GM12878 (cell line): ENCODE data around the gene PCDHGB5. TPM values are rescaled to one million over a fixed set of nuclear protein-coding genes. Genes with fewer than 3 reads are reported as not detected.

Source experiments
- ATAC-seq: fragments of 200-7000 bp; cut with Tn5 transposase; 3 replicates; pipeline ENCODE4 v1.9.1; 2020; ENCODE audit warnings: mild to moderate bottlenecking, moderate library complexity
- BruUV-seq: library from RNA; stranded (reverse); fragments of 400-500 nt; replicated peaks from 2 replicates; lab custom pipeline; 2021; lab: Mats Ljungman, UMichigan
- CTCF ChIA-PET: fragments of 300-600 bp; sonication (Branson Sonifier 250); formaldehyde crosslinking; extraction: SDS; loops from one replicate; lab custom pipeline; 2021; ENCODE audit warnings: inconsistent platforms; lab: Yijun Ruan, JAX
- POLR2A ChIA-PET: fragments of 350-600 bp; formaldehyde crosslinking; extraction: SDS; loops from one replicate; lab custom pipeline; 2021; ENCODE audit warnings: inconsistent platforms; lab: Charles Lee
- RAD21 ChIA-PET: fragments of 300-600 bp; sonication (Branson Sonifier 250); formaldehyde crosslinking; loops from one replicate; lab custom pipeline; 2023; ENCODE audit warnings: antibody characterized with exemption; ENCODE audit not compliant: unreplicated experiment; lab: Charles Lee
- SMC1A ChIA-PET: fragments of 300-600 bp; sonication (Branson Sonifier 250); formaldehyde crosslinking; loops from one replicate; lab custom pipeline; 2023; ENCODE audit not compliant: unreplicated experiment, uncharacterized antibody; lab: Charles Lee
- DNase-seq: peaks from one replicate; pipeline ENCODE4 v3.0.0-alpha.2; 2011; ENCODE audit warnings: low read depth, low spot score
- FAIRE-seq: peaks from 3 replicates; lab custom pipeline; 2011; peaks lifted over from hg19 to GRCh38; lab: Jason Lieb, UNC
- H2AFZ ChIP-seq: 2 replicates; pipeline ENCODE4 v1.6.0; 2011; ENCODE audit warnings: low read depth, low read length, control low read depth; ENCODE audit not compliant: control insufficient read depth
- H3K27ac ChIP-seq: 2 replicates; pipeline ENCODE4 v1.5.1; 2011; ENCODE audit warnings: control low read depth; ENCODE audit not compliant: control insufficient read depth, insufficient read depth
- H3K27me3 ChIP-seq, 2 experiments: replicated peaks in 1 of 2; 2 replicates each; pipeline versions ENCODE4 v1.6.0 to v1.6.1; 2011; ENCODE audit warnings: low read length in 1 of 2; ENCODE audit not compliant: control insufficient read depth in 2 of 2, insufficient read depth in 2 of 2
- H3K36me3 ChIP-seq, 2 experiments: 2 replicates each; pipeline ENCODE4 v1.5.1; 2011; ENCODE audit warnings: low read length in 1 of 2; ENCODE audit not compliant: control insufficient read depth in 2 of 2, insufficient read depth in 2 of 2
- H3K4me1 ChIP-seq: 2 replicates; pipeline ENCODE4 v1.6.1; 2011; ENCODE audit warnings: mild to moderate bottlenecking, low read length, moderate library complexity, mixed read lengths; ENCODE audit not compliant: control insufficient read depth, insufficient read depth
- H3K4me2 ChIP-seq: 2 replicates; pipeline ENCODE4 v1.6.0; 2011; ENCODE audit warnings: control low read depth; ENCODE audit not compliant: control insufficient read depth, insufficient read depth
- H3K4me3 ChIP-seq: fragments of 200-600 bp; sonication (generic); 2 replicates; pipeline ENCODE4 v1.5.1; 2016
- H3K79me2 ChIP-seq: 2 replicates; pipeline ENCODE4 v1.6.0; 2011; ENCODE audit warnings: low read length; ENCODE audit not compliant: control insufficient read depth, insufficient read depth
- H3K9ac ChIP-seq: 2 replicates; pipeline ENCODE4 v1.8.0; 2011; ENCODE audit warnings: low read length, control low read depth, mixed read lengths; ENCODE audit not compliant: control insufficient read depth, insufficient read depth
- H3K9me3 ChIP-seq: replicated peaks from 3 replicates; pipeline ENCODE4 v1.5.1; 2011; ENCODE audit warnings: mild to moderate bottlenecking, low read length; ENCODE audit not compliant: control insufficient read depth, insufficient read depth
- H4K20me1 ChIP-seq: 2 replicates; pipeline ENCODE4 v1.6.0; 2011; ENCODE audit not compliant: control insufficient read depth, insufficient read depth
- EGR1 ChIP-seq, 2 experiments: IDR thresholded peaks; 1 replicate in 1 of 2; 2 replicates in 1 of 2; pipeline ENCODE4 v1.6.1; 2011 to 2012; ENCODE audit warnings: low read depth in 2 of 2, low read length in 2 of 2, borderline replicate concordance in 1 of 2, mild to moderate bottlenecking in 1 of 2, moderate library complexity in 1 of 2
- PAX8 ChIP-seq: fragments of 450-650 bp; IDR thresholded peaks from 2 replicates; pipeline ENCODE4 v1.6.1; 2017; ENCODE audit warnings: mild to moderate bottlenecking, moderate library complexity
- SIN3A ChIP-seq: IDR thresholded peaks from 2 replicates; pipeline ENCODE4 v1.6.1; 2012; ENCODE audit warnings: low read depth, low read length, improper control_type of control experiment
- SMC3 ChIP-seq: IDR thresholded peaks from 2 replicates; pipeline ENCODE4 v1.6.1; 2011; ENCODE audit warnings: low read length, improper control_type of control experiment, borderline replicate concordance
- STAT3 ChIP-seq: IDR thresholded peaks from 2 replicates; pipeline ENCODE4 v1.6.1; 2011; ENCODE audit warnings: low read depth, low read length, improper control_type of control experiment
- TARDBP ChIP-seq: IDR thresholded peaks from 2 replicates; pipeline ENCODE4 v1.6.1; 2016; ENCODE audit warnings: borderline replicate concordance
- ZBED1 ChIP-seq: IDR thresholded peaks from 2 replicates; pipeline ENCODE4 v1.6.1; 2016; ENCODE audit warnings: borderline replicate concordance
- WGBS: methylation state at CpG from one replicate; pipeline ENCODE4 v1.1.6; 2016; ENCODE audit warnings: low lambda C conversion rate; ENCODE audit not compliant: insufficient replicate concordance, insufficient coverage; ENCODE audit errors: missing lambda C conversion rate; 5-methylcytosine and 5-hydroxymethylcytosine counted together
- in situ Hi-C: fragments of 300-500 bp; cut with MboI; formaldehyde crosslinking; loops from 9 replicates; pipeline ENCODE4 v1.14.3; 2018; ENCODE audit warnings: mixed read lengths
- intact Hi-C: fragments of 100-400 bp; cut with micrococcal nuclease; formaldehyde crosslinking; loops from one replicate; pipeline ENCODE4 v1.14.2; 2022; ENCODE audit not compliant: unreplicated experiment
- polyA plus RNA-seq, 11 experiments: library from polyadenylated mRNA; depleted of rRNA in 4 of 11; unstranded in 6 of 11; stranded (reverse) in 5 of 11; fragments of >200 nt; fragmentation: Nextera tagmentation in 4 of 11; fragmentation: Illumina TruSeq in 1 of 11; extraction: Ambion mirVana in 4 of 11; extraction: Trizol in 1 of 11; gene quantifications; 1 replicate in 1 of 11; 2 replicates in 10 of 11; pipeline versions ENCODE4 v1.2.1 to v1.2.3, GENCODE V29; 2011 to 2016; ENCODE audit warnings: inconsistent platforms in 2 of 11, missing spikeins in 2 of 11, low read depth in 1 of 11
- total RNA-seq, 4 experiments: library from RNA; depleted of rRNA in 3 of 4; stranded (reverse); fragments of >200 nt in 3 of 4; fragmentation: Illumina TruSeq in 1 of 4; extraction: Trizol in 1 of 4; gene quantifications; 2 replicates each; pipeline versions ENCODE4 v1.2.1 to v1.2.3, GENCODE V29; 2013 to 2021
- TF ChIP-seq, protein P1 (sequence below): IDR thresholded peaks from 2 replicates; pipeline ENCODE4 v1.6.1; 2012; ENCODE audit warnings: mild to moderate bottlenecking, low read depth, low read length
- TF ChIP-seq, protein P2 (sequence below): fragments of 450-650 bp; IDR thresholded peaks from 2 replicates; pipeline ENCODE4 v1.6.1; 2017; ENCODE audit warnings: mild to moderate bottlenecking, moderate library complexity
- TF ChIP-seq, protein P3 (sequence below): IDR thresholded peaks from 2 replicates; pipeline ENCODE4 v1.6.1; 2011; ENCODE audit warnings: low read depth, low read length, improper control_type of control experiment, borderline replicate concordance
- TF ChIP-seq, protein P4 (sequence below): IDR thresholded peaks from 2 replicates; pipeline ENCODE4 v1.6.1; 2011; ENCODE audit warnings: mild to moderate bottlenecking, low read depth, low read length, moderate library complexity; ENCODE audit not compliant: insufficient replicate concordance

Gene PCDHGB5
- total and polyA plus RNA-seq, 10 of the 15 experiments (the other 5 are each of a cell fraction or from before 2014, with no cell fraction given) = 0.02 to 2.3 (median 1.3) TPM; not detected in 1

DNA sequence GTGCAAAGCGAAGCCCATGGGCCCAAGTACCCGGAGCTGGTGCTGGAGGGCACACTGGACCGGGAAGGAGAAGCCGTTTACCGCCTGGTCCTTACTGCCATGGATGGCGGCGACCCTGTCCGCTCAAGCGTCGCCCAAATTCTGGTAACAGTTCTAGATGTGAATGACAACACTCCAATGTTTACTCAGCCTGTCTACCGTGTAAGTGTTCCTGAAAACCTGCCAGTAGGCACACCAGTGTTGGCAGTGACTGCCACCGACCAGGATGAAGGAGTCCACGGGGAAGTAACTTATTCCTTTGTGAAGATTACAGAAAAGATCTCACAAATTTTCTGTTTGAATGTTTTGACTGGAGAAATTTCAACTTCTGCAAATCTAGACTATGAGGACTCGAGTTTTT is 23.1 kb upstream of the PCDHGB5 start:
- RAD21 ChIA-PET = no interaction called here
- no peaks in the 10 kb centered on the region for H3K79me2 ChIP-seq
- no peak overlapping the region for H3K9ac ChIP-seq
- H3K9me3 ChIP-seq = peaks cover 17% of the 10 kb centered on the region; the same call in 2 of the 3 replicates
- no TSS peak for BruUV-seq
- no peak for FAIRE-seq
- DNase-seq = no peak
- no peak overlapping the region for H3K4me2 ChIP-seq
- WGBS = 93% methylated on average over 14 of the region's 14 CpGs
- no peaks in the 10 kb centered on the region for H3K4me1 ChIP-seq
- CTCF ChIA-PET = interaction anchor here (0.9 to 1.3 kb wide), 3 partner anchors 46 to 189 kb away, joined by 3 to 6 read pairs (median 3); partner anchors contain the start of gene PCDHGA11
- in situ Hi-C loops = no loop called here
- no peak overlapping the region for H2AFZ ChIP-seq
- no peak overlapping the region for H3K4me3 ChIP-seq
- no peaks in the 10 kb centered on the region for H4K20me1 ChIP-seq
- POLR2A ChIA-PET = no interaction called here
- no peaks in the 10 kb centered on the region for H3K27me3 ChIP-seq
- H3K36me3 ChIP-seq = no peaks in the 10 kb centered on the region
- no peak for ATAC-seq
- SMC1A ChIA-PET = interaction anchor here (0.8 kb wide), 1 partner anchor 22 kb away, joined by 5 read pairs; no protein-coding TSS in a partner anchor
- no peak overlapping the region for H3K27ac ChIP-seq
- intact Hi-C loops = no loop called here
- TF ChIP-seq, protein P1, sequence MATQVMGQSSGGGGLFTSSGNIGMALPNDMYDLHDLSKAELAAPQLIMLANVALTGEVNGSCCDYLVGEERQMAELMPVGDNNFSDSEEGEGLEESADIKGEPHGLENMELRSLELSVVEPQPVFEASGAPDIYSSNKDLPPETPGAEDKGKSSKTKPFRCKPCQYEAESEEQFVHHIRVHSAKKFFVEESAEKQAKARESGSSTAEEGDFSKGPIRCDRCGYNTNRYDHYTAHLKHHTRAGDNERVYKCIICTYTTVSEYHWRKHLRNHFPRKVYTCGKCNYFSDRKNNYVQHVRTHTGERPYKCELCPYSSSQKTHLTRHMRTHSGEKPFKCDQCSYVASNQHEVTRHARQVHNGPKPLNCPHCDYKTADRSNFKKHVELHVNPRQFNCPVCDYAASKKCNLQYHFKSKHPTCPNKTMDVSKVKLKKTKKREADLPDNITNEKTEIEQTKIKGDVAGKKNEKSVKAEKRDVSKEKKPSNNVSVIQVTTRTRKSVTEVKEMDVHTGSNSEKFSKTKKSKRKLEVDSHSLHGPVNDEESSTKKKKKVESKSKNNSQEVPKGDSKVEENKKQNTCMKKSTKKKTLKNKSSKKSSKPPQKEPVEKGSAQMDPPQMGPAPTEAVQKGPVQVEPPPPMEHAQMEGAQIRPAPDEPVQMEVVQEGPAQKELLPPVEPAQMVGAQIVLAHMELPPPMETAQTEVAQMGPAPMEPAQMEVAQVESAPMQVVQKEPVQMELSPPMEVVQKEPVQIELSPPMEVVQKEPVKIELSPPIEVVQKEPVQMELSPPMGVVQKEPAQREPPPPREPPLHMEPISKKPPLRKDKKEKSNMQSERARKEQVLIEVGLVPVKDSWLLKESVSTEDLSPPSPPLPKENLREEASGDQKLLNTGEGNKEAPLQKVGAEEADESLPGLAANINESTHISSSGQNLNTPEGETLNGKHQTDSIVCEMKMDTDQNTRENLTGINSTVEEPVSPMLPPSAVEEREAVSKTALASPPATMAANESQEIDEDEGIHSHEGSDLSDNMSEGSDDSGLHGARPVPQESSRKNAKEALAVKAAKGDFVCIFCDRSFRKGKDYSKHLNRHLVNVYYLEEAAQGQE = no peak
- no peak for TF ChIP-seq ZBED1
- no peak for TF ChIP-seq STAT3
- TF ChIP-seq, protein P2, sequence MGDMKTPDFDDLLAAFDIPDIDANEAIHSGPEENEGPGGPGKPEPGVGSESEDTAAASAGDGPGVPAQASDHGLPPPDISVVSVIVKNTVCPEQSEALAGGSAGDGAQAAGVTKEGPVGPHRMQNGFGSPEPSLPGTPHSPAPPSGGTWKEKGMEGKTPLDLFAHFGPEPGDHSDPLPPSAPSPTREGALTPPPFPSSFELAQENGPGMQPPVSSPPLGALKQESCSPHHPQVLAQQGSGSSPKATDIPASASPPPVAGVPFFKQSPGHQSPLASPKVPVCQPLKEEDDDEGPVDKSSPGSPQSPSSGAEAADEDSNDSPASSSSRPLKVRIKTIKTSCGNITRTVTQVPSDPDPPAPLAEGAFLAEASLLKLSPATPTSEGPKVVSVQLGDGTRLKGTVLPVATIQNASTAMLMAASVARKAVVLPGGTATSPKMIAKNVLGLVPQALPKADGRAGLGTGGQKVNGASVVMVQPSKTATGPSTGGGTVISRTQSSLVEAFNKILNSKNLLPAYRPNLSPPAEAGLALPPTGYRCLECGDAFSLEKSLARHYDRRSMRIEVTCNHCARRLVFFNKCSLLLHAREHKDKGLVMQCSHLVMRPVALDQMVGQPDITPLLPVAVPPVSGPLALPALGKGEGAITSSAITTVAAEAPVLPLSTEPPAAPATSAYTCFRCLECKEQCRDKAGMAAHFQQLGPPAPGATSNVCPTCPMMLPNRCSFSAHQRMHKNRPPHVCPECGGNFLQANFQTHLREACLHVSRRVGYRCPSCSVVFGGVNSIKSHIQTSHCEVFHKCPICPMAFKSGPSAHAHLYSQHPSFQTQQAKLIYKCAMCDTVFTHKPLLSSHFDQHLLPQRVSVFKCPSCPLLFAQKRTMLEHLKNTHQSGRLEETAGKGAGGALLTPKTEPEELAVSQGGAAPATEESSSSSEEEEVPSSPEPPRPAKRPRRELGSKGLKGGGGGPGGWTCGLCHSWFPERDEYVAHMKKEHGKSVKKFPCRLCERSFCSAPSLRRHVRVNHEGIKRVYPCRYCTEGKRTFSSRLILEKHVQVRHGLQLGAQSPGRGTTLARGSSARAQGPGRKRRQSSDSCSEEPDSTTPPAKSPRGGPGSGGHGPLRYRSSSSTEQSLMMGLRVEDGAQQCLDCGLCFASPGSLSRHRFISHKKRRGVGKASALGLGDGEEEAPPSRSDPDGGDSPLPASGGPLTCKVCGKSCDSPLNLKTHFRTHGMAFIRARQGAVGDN = no peak
- TF ChIP-seq EGR1 (IDR thresholded peaks at IDR 0.05; ENCODE audit: borderline replicate concordance in 1 of 2, low read depth in 2 of 2, low read length in 2 of 2) = no peak
- TF ChIP-seq PAX8 = no peak
- no peak for TF ChIP-seq SIN3A
- TF ChIP-seq SMC3 = no peak
- TF ChIP-seq, protein P3, sequence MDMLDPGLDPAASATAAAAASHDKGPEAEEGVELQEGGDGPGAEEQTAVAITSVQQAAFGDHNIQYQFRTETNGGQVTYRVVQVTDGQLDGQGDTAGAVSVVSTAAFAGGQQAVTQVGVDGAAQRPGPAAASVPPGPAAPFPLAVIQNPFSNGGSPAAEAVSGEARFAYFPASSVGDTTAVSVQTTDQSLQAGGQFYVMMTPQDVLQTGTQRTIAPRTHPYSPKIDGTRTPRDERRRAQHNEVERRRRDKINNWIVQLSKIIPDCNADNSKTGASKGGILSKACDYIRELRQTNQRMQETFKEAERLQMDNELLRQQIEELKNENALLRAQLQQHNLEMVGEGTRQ = no peak
- TF ChIP-seq, protein P4, sequence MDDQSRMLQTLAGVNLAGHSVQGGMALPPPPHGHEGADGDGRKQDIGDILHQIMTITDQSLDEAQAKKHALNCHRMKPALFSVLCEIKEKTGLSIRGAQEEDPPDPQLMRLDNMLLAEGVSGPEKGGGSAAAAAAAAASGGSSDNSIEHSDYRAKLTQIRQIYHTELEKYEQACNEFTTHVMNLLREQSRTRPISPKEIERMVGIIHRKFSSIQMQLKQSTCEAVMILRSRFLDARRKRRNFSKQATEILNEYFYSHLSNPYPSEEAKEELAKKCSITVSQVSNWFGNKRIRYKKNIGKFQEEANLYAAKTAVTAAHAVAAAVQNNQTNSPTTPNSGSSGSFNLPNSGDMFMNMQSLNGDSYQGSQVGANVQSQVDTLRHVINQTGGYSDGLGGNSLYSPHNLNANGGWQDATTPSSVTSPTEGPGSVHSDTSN = no peak
- no peak for TF ChIP-seq TARDBP
